HG02798 (cell line): ENCODE measurements around the gene AP2B1.

Source experiments
- ATAC-seq: cut with Tn5 transposase; IDR thresholded peaks from one replicate; pipeline ENCODE4 v1.9.1; 2021; ENCODE audit warnings: mild to moderate bottlenecking; ENCODE audit not compliant: unreplicated experiment, poor library complexity

AP2B1 gene

GRCh38 chr17:35618628-35619027 is 31.5 kb downstream of the AP2B1 start:
- ATAC-seq: no peak

GRCh38 chr17:35621768-35622167 is 34.6 kb downstream of the AP2B1 start:
- ATAC-seq: no peak

GRCh38 chr17:35627417-35627816 is 40.3 kb downstream of the AP2B1 start:
- no peak for ATAC-seq

GRCh38 chr17:35630530-35631148 is 43.5 kb downstream of the AP2B1 start:
- ATAC-seq: no peak

GRCh38 chr17:35641032-35641431 is 53.9 kb downstream of the AP2B1 start:
- ATAC-seq: no peak

GRCh38 chr17:35645923-35646322 is 58.8 kb downstream of the AP2B1 start:
- ATAC-seq: no peak

GRCh38 chr17:35651467-35651866 is 64.3 kb downstream of the AP2B1 start:
- no peak for ATAC-seq

- no peak for ATAC-seq
Observed at GRCh38 chr17:35653619-35654361, 66.7 kb downstream of the AP2B1 start.

GRCh38 chr17:35655303-35655702 is 68.2 kb downstream of the AP2B1 start:
- ATAC-seq: no peak

GRCh38 chr17:35660902-35661301 is 73.8 kb downstream of the AP2B1 start:
- no peak for ATAC-seq

- no peak for ATAC-seq
Observed at GRCh38 chr17:35664685-35665084, 77.6 kb downstream of the AP2B1 start.

GRCh38 chr17:35665662-35666061 is 78.5 kb downstream of the AP2B1 start:
- no peak for ATAC-seq

- no peak for ATAC-seq
Observed at GRCh38 chr17:35666070-35666469, 78.9 kb downstream of the AP2B1 start.

GRCh38 chr17:35666967-35667532 is 79.9 kb downstream of the AP2B1 start:
- ATAC-seq: no peak

- ATAC-seq: no peak
Observed at GRCh38 chr17:35668802-35669201, 81.7 kb downstream of the AP2B1 start.

GRCh38 chr17:35674552-35674951 is 87.4 kb downstream of the AP2B1 start:
- ATAC-seq: no peak

GRCh38 chr17:35676441-35676840 is 89.3 kb downstream of the AP2B1 start:
- ATAC-seq: no peak

GRCh38 chr17:35679007-35679682 is 92.0 kb downstream of the AP2B1 start:
- no peak for ATAC-seq

- no peak for ATAC-seq
Observed at GRCh38 chr17:35683591-35683990, 96.5 kb downstream of the AP2B1 start.

GRCh38 chr17:35684055-35684802 is 97.1 kb downstream of the AP2B1 start:
- ATAC-seq: no peak
